ENCODE measurements around the gene TAF1C.
"Not testable (repeated sequence)": the region's sequence is repeated elsewhere in the genome, so short reads cannot be mapped to it uniquely, and the experiment has no call there.

TAF1C gene

GRCh38 chr16:84205976-84206691 is 19.3 kb upstream of the TAF1C start:
- Histone ChIP-seq H3K27me3 (ENCODE audit: control insufficient read depth, insufficient read depth, low read length) (no peaks in the 10 kb centered on the region), H3K27ac (no peak overlapping the region), H3K4me2 (ENCODE audit: low read length) (no peak overlapping the region), H3K9me3 (ENCODE audit: control insufficient read depth, low read length) (no peaks in the 10 kb centered on the region), H3K79me2 (no peaks in the 10 kb centered on the region), H3K4me1 (no peaks in the 10 kb centered on the region), H3K36me3 (ENCODE audit: control insufficient read depth, insufficient read depth, low read length) (no peaks in the 10 kb centered on the region), H3K4me3 (ENCODE audit: low read depth, low read length) (no peak overlapping the region), H3K9ac (no peak overlapping the region), H2AFZ (no peak overlapping the region)
- TF ChIP-seq CTCF (IDR thresholded peaks at IDR 0.05) = no peak

- H3K27me3 ChIP-seq (ENCODE audit: control insufficient read depth, insufficient read depth, low read length); H3K36me3 ChIP-seq (ENCODE audit: control insufficient read depth, insufficient read depth, low read length): not testable (repeated sequence)
Measured at GRCh38 chr16:84205123-84205522, 18.3 kb upstream of the TAF1C start.

GRCh38 chr16:84204551-84204950 is 17.7 kb upstream of the TAF1C start:
- not testable (repeated sequence) for H3K9ac ChIP-seq, H3K27ac ChIP-seq

More at GRCh38 chr16:84205123-84205522, 18.3 kb upstream of the TAF1C start:
- not testable (repeated sequence) for H3K9ac ChIP-seq; H3K27ac ChIP-seq; H3K9me3 ChIP-seq (ENCODE audit: control insufficient read depth, low read length); H3K4me1 ChIP-seq; H3K4me2 ChIP-seq (ENCODE audit: low read length); H3K4me3 ChIP-seq (ENCODE audit: low read depth, low read length); H2AFZ ChIP-seq; H3K79me2 ChIP-seq

GRCh38 chr16:84199861-84200260 is 13.0 kb upstream of the TAF1C start:
- H3K79me2 ChIP-seq = no peaks in the 10 kb centered on the region
- H3K4me3 ChIP-seq (ENCODE audit: low read depth, low read length) = no peak overlapping the region
- H3K4me1 ChIP-seq = no peaks in the 10 kb centered on the region
- H3K4me2 ChIP-seq (ENCODE audit: low read length) = no peak overlapping the region
- no peaks in the 10 kb centered on the region for H3K27me3 ChIP-seq (ENCODE audit: control insufficient read depth, insufficient read depth, low read length)
- no peaks in the 10 kb centered on the region for H3K9me3 ChIP-seq (ENCODE audit: control insufficient read depth, low read length)
- no peaks in the 10 kb centered on the region for H3K36me3 ChIP-seq (ENCODE audit: control insufficient read depth, insufficient read depth, low read length)
- no peak for TF ChIP-seq CTCF (IDR thresholded peaks at IDR 0.05)
- H2AFZ ChIP-seq = no peak overlapping the region
- H3K9ac ChIP-seq = no peak overlapping the region
- H3K27ac ChIP-seq = no peak overlapping the region

More at GRCh38 chr16:84204551-84204950, 17.7 kb upstream of the TAF1C start:
- not testable (repeated sequence) for H3K79me2 ChIP-seq; H3K9me3 ChIP-seq (ENCODE audit: control insufficient read depth, low read length); H3K36me3 ChIP-seq (ENCODE audit: control insufficient read depth, insufficient read depth, low read length); H3K27me3 ChIP-seq (ENCODE audit: control insufficient read depth, insufficient read depth, low read length); H3K4me2 ChIP-seq (ENCODE audit: low read length); H2AFZ ChIP-seq; H3K4me1 ChIP-seq; H3K4me3 ChIP-seq (ENCODE audit: low read depth, low read length)

- Histone ChIP-seq H3K9me3 (ENCODE audit: control insufficient read depth, low read length) (no peaks in the 10 kb centered on the region), H3K79me2 (no peaks in the 10 kb centered on the region), H3K27me3 (ENCODE audit: control insufficient read depth, insufficient read depth, low read length) (no peaks in the 10 kb centered on the region), H3K36me3 (ENCODE audit: control insufficient read depth, insufficient read depth, low read length) (no peaks in the 10 kb centered on the region), H3K27ac (no peak overlapping the region), H3K4me2 (ENCODE audit: low read length) (no peak overlapping the region), H3K9ac (no peak overlapping the region), H3K4me3 (ENCODE audit: low read depth, low read length) (no peak overlapping the region), H2AFZ (no peak overlapping the region), H3K4me1 (no peaks in the 10 kb centered on the region)
- no peak for TF ChIP-seq CTCF (IDR thresholded peaks at IDR 0.05)
Measured at GRCh38 chr16:84199097-84199496, 12.2 kb upstream of the TAF1C start.

GRCh38 chr16:84198401-84198800 is 11.5 kb upstream of the TAF1C start:
- Histone ChIP-seq H3K4me3 (ENCODE audit: low read depth, low read length) (no peak overlapping the region), H2AFZ (no peak overlapping the region), H3K27me3 (ENCODE audit: control insufficient read depth, insufficient read depth, low read length) (no peaks in the 10 kb centered on the region), H3K4me2 (ENCODE audit: low read length) (no peak overlapping the region), H3K9ac (no peak overlapping the region), H3K79me2 (no peaks in the 10 kb centered on the region), H3K9me3 (ENCODE audit: control insufficient read depth, low read length) (no peaks in the 10 kb centered on the region), H3K36me3 (ENCODE audit: control insufficient read depth, insufficient read depth, low read length) (no peaks in the 10 kb centered on the region), H3K4me1 (no peaks in the 10 kb centered on the region), H3K27ac (no peak overlapping the region)
- TF ChIP-seq CTCF (IDR thresholded peaks at IDR 0.05) = no peak
